Left ventricle myocardium inferior (tissue), 1 donor: ENCODE results near the gene PKN2. TPM values are rescaled to one million over a fixed set of nuclear protein-coding genes. Genes with fewer than 3 reads are reported as not detected.

Source experiments
- DNase-seq: peaks from one replicate; pipeline ENCODE4 v3.0.0-alpha.2; 2020
- H3K27ac ChIP-seq: fragments of 200-600 bp; replicated peaks from 2 replicates; pipeline ENCODE4 v1.8.0; 2021
- H3K27me3 ChIP-seq: fragments of 200-600 bp; 2 replicates; pipeline ENCODE4 v1.8.0; 2021; ENCODE audit warnings: low read depth
- H3K36me3 ChIP-seq: fragments of 200-600 bp; 2 replicates; pipeline ENCODE4 v1.8.0; 2021
- H3K4me1 ChIP-seq: fragments of 200-600 bp; 2 replicates; pipeline ENCODE4 v1.8.0; 2021
- H3K4me3 ChIP-seq: fragments of 200-600 bp; 2 replicates; pipeline ENCODE4 v1.8.0; 2021; ENCODE audit warnings: mild to moderate bottlenecking, moderate library complexity
- H3K9me3 ChIP-seq: fragments of 200-600 bp; replicated peaks from 2 replicates; pipeline ENCODE4 v1.8.0; 2021
- intact Hi-C: fragments of 100-400 bp; cut with micrococcal nuclease; formaldehyde crosslinking; loops from one replicate; pipeline ENCODE4 v1.11.0; 2022
- total RNA-seq: library from RNA; stranded (reverse); fragmentation: NEBNext Ultra II Directional; extraction: Animal tissue kit (Norgen Biotek cat#: 25700); gene quantifications from one replicate; pipeline ENCODE4 v1.2.1, GENCODE V29; 2021
- TF ChIP-seq, protein P1 (sequence below): fragments of 200-600 bp; IDR thresholded peaks from 2 replicates; pipeline ENCODE4 v1.8.0; 2021; ENCODE audit warnings: antibody characterized with exemption, mild to moderate bottlenecking, borderline replicate concordance
- donor health status: DM: no; HTN: yes; CAD: no; lungs with severe emphysema.

Gene PKN2
- total RNA-seq, 1 donor from 2014 or later: 28.2 TPM

- TF ChIP-seq, protein P1, sequence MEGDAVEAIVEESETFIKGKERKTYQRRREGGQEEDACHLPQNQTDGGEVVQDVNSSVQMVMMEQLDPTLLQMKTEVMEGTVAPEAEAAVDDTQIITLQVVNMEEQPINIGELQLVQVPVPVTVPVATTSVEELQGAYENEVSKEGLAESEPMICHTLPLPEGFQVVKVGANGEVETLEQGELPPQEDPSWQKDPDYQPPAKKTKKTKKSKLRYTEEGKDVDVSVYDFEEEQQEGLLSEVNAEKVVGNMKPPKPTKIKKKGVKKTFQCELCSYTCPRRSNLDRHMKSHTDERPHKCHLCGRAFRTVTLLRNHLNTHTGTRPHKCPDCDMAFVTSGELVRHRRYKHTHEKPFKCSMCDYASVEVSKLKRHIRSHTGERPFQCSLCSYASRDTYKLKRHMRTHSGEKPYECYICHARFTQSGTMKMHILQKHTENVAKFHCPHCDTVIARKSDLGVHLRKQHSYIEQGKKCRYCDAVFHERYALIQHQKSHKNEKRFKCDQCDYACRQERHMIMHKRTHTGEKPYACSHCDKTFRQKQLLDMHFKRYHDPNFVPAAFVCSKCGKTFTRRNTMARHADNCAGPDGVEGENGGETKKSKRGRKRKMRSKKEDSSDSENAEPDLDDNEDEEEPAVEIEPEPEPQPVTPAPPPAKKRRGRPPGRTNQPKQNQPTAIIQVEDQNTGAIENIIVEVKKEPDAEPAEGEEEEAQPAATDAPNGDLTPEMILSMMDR: no peak
- Histone ChIP-seq H3K9me3 (no peaks in the 10 kb centered on the region), H3K36me3 (no peaks in the 10 kb centered on the region), H3K27me3 (no peaks in the 10 kb centered on the region), H3K27ac (no peak overlapping the region), H3K4me1 (peaks cover 49% of the 10 kb centered on the region), H3K4me3 (no peak overlapping the region)
- DNase-seq: no peak
- intact Hi-C loops: no loop called here
These were observed 189.8 kb downstream of the PKN2 start for GRCh38 chr1:88873737-88874349.

DNA sequence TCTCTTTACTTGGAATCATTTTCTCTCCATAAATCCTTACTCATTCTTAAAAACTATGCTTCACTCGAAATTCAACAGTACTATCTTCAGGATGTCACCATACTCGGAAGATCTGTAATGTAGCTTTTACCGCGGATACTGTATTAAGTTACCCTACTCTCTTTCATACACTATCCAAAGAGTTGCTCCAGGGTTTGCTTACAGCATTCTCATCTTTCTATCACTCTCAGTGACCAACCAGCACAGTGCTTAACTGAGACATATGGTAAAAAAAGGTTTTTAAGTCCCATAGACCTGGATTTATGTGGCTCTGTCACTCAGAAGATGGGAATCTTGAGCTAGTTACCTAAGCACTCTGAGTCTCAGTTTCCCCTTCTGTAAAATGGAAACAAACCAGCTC lies 191.5 kb downstream of the PKN2 start:
- Histone ChIP-seq H3K9me3 (no peaks in the 10 kb centered on the region), H3K4me3 (no peak overlapping the region), H3K27ac (no peak overlapping the region), H3K27me3 (no peaks in the 10 kb centered on the region), H3K36me3 (peaks cover 5% of the 10 kb centered on the region), H3K4me1 (peaks cover 58% of the 10 kb centered on the region)
- TF ChIP-seq, protein P1: no peak
- intact Hi-C loops: loop anchor here (5.0 kb wide), 1 partner anchor 218 kb away; no protein-coding TSS in a partner anchor
- no peak for DNase-seq

- Histone ChIP-seq H3K27me3 (no peaks in the 10 kb centered on the region), H3K4me3 (no peak overlapping the region), H3K4me1 (peaks cover 54% of the 10 kb centered on the region), H3K9me3 (no peaks in the 10 kb centered on the region), H3K36me3 (peaks cover 10% of the 10 kb centered on the region), H3K27ac (no peak overlapping the region)
- no peak for DNase-seq
- intact Hi-C loops: loop anchor here (5.0 kb wide), 1 partner anchor 219 kb away; no protein-coding TSS in a partner anchor
- TF ChIP-seq, protein P1: no peak
These were observed 192.7 kb downstream of the PKN2 start for GRCh38 chr1:88876573-88877365.

DNA sequence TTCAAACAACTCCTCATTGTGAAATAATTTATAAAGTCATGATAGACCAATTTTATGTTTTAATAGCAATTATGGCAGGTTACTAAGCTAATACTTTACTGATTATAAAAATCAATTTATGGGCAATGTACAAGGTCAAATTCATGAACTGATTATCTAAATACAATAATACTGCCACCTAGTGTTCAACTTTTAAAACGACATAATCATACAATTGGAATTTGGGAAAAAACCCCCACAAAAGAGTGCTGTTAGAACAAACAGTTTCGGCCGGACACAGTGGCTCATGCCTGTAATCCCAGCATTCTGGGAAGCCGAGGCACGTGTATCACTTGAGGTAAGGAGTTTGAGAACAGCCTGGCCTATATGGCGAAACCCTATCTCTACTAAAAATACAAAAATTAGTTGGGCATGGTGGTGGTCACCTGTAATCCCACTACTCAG lies 193.3 kb downstream of the PKN2 start:
- no peak for DNase-seq
- Histone ChIP-seq H3K4me1 (peaks cover 61% of the 10 kb centered on the region), H3K36me3 (peaks cover 10% of the 10 kb centered on the region), H3K27ac (no peak overlapping the region), H3K27me3 (no peaks in the 10 kb centered on the region), H3K4me3 (no peak overlapping the region), H3K9me3 (no peaks in the 10 kb centered on the region)
- TF ChIP-seq, protein P1: peak; percentile 73
- intact Hi-C loops: loop anchor here (5.0 kb wide), 1 partner anchor 220 kb away; no protein-coding TSS in a partner anchor

DNA sequence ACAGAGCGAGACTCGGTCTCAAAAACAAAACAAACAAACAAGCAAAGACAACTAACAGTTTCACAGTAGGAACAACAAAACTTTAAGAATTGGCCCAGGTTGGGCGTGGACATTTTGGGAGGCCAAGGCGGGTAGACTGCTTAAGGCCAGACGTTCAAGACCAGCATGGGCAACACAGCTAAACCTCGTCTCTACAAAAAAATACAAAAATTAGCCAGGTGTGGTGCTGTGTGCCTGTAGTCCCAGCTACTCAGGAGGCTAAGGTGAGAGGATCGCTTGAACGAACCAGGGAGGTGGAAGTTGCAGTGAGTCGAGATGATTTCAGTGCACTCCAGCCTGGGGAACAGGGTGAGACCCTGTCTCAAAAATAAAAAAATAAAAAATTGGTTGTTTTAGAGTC lies 193.8 kb downstream of the PKN2 start:
- H3K27me3 ChIP-seq: no peaks in the 10 kb centered on the region
- H3K36me3 ChIP-seq: peaks cover 10% of the 10 kb centered on the region
- peaks cover 66% of the 10 kb centered on the region for H3K4me1 ChIP-seq
- intact Hi-C loops: loop anchor here (5.0 kb wide), 1 partner anchor 221 kb away; no protein-coding TSS in a partner anchor
- TF ChIP-seq, protein P1: no peak
- H3K27ac ChIP-seq: no peak overlapping the region
- no peaks in the 10 kb centered on the region for H3K9me3 ChIP-seq
- no peak for DNase-seq
- H3K4me3 ChIP-seq: no peak overlapping the region
